Right cardiac atrium (tissue), 5 donors: Measurements from ENCODE around the gene GYG1. TPM values are rescaled to one million over a fixed set of nuclear protein-coding genes. Genes with fewer than 3 reads are reported as not detected.

Experiments used
- ATAC-seq, 2 donors: fragments of 200-7000 bp; cut with Tn5 transposase; one replicate each; pipeline versions ENCODE4 v1.8.0 to v1.9.1; 2020; ENCODE audit warnings: moderate library complexity in 2 of 2, mild to moderate bottlenecking in 1 of 2
- DNase-seq, 3 donors: peaks; one replicate each; pipeline ENCODE4 v3.0.0-alpha.2; 2020
- H3K27ac ChIP-seq: one replicate; pipeline ENCODE4 v1.5.1; 2013; ENCODE audit warnings: mild to moderate bottlenecking, low read length, control low read depth, moderate library complexity
- H3K27me3 ChIP-seq: one replicate; pipeline ENCODE4 v1.6.1; 2013; ENCODE audit not compliant: control insufficient read depth, insufficient read depth
- H3K4me1 ChIP-seq: one replicate; pipeline ENCODE4 v1.6.1; 2013; ENCODE audit warnings: low read length; ENCODE audit not compliant: control insufficient read depth, insufficient read depth
- H3K4me3 ChIP-seq: one replicate; pipeline ENCODE4 v1.5.1; 2013; ENCODE audit warnings: low read length, control low read depth
- H3K9me3 ChIP-seq: one replicate; pipeline ENCODE4 v1.6.1; 2013; ENCODE audit warnings: low read length; ENCODE audit not compliant: control insufficient read depth
- WGBS: extraction: QIAGEN DNeasy Blood & Tissue Kit; methylation state at CpG from one replicate; pipeline ENCODE4 v1.1.7; 2013; 5-methylcytosine and 5-hydroxymethylcytosine counted together
- intact Hi-C, 4 donors: fragments of 100-400 bp; cut with DNase I; formaldehyde crosslinking; loops; one replicate each; pipeline versions ENCODE4 v1.11.0 to v1.14.0; 2022 to 2023
- polyA plus RNA-seq: library from polyadenylated mRNA; stranded (reverse); fragments of 200-250 nt; gene quantifications from one replicate; pipeline ENCODE4 v1.2.3, GENCODE V29; 2013
- total RNA-seq, 4 donors: library from RNA; stranded (reverse); fragmentation: NEBNext Ultra II Directional; extraction: Animal tissue kit (Norgen Biotek cat#: 25700); gene quantifications; one replicate each; pipeline ENCODE4 v1.2.1, GENCODE V29; 2021
- donor health status: healthy with polysubstance abuse.
- donor health status: DM: no; HTN: yes; CAD: no.
- donor health status: DM: no; HTN: no; CAD: no.
- donor health status: DM: no; HTN: yes; CAD: no; lungs with severe emphysema.
- donor health status: DM: yes; HTN: yes; CAD: no.

The GYG1 gene
- total and polyA plus RNA-seq, 5 donors: 98.4 to 144 (median 123) TPM

GRCh38 chr3:149042789-149043386 lies 51.5 kb downstream of the GYG1 start:
- Histone ChIP-seq H3K4me1 (no peaks in the 10 kb centered on the region), H3K4me3 (no peak overlapping the region), H3K9me3 (no peaks in the 10 kb centered on the region), H3K27ac (no peak overlapping the region), H3K27me3 (no peaks in the 10 kb centered on the region)
- ATAC-seq (no peak), DNase-seq (no peak)
- intact Hi-C loops: no loop called here
- WGBS: 70% methylated on average over 1 of the region's 1 CpG

GRCh38 chr3:149044339-149045083 lies 53.2 kb downstream of the GYG1 start:
- H3K4me1 ChIP-seq: no peaks in the 10 kb centered on the region
- no peak for ATAC-seq
- no peaks in the 10 kb centered on the region for H3K27me3 ChIP-seq
- 86% methylated on average over 5 of the region's 5 CpGs for WGBS
- H3K9me3 ChIP-seq: no peaks in the 10 kb centered on the region
- no peak overlapping the region for H3K27ac ChIP-seq
- intact Hi-C loops: no loop called here
- DNase-seq: no peak
- H3K4me3 ChIP-seq: no peak overlapping the region

- 70% methylated on average over 3 of the region's 3 CpGs for WGBS
- ATAC-seq (no peak), DNase-seq (no peak)
- Histone ChIP-seq H3K4me3 (no peak overlapping the region), H3K9me3 (no peaks in the 10 kb centered on the region), H3K4me1 (no peaks in the 10 kb centered on the region), H3K27ac (no peak overlapping the region), H3K27me3 (no peaks in the 10 kb centered on the region)
- intact Hi-C loops: no loop called here
Measured at GRCh38 chr3:149055575-149055974, 64.2 kb downstream of the GYG1 start.

- no peaks in the 10 kb centered on the region for H3K27me3 ChIP-seq
- intact Hi-C loops: no loop called here
- no peaks in the 10 kb centered on the region for H3K4me1 ChIP-seq
- WGBS: 98% methylated on average over 1 of the region's 1 CpG
- H3K4me3 ChIP-seq: no peak overlapping the region
- DNase-seq (no peak), ATAC-seq (no peak)
- H3K27ac ChIP-seq: no peak overlapping the region
- no peaks in the 10 kb centered on the region for H3K9me3 ChIP-seq
Measured at GRCh38 chr3:149058198-149058597, 66.9 kb downstream of the GYG1 start.

- no peaks in the 10 kb centered on the region for H3K9me3 ChIP-seq
- intact Hi-C loops: no loop called here
Measured at GRCh38 chr3:149058602-149059001, 67.3 kb downstream of the GYG1 start.

GRCh38 chr3:149061776-149062175 lies 70.4 kb downstream of the GYG1 start:
- no peak overlapping the region for H3K27ac ChIP-seq
- no peak for ATAC-seq
- WGBS: 68% methylated on average over 2 of the region's 2 CpGs

More at GRCh38 chr3:149058602-149059001, 67.3 kb downstream of the GYG1 start:
- no peak overlapping the region for H3K4me3 ChIP-seq
- no peak overlapping the region for H3K27ac ChIP-seq
- DNase-seq (no peak), ATAC-seq (no peak)
- H3K27me3 ChIP-seq: no peaks in the 10 kb centered on the region
- no peaks in the 10 kb centered on the region for H3K4me1 ChIP-seq
- 96% methylated on average over 1 of the region's 1 CpG for WGBS

GRCh38 chr3:149067883-149068282 lies 76.5 kb downstream of the GYG1 start:
- WGBS: 92% methylated on average over 8 of the region's 8 CpGs
- no peak for ATAC-seq
- H3K27me3 ChIP-seq: no peaks in the 10 kb centered on the region
- no peak for DNase-seq
- H3K4me1 ChIP-seq: no peaks in the 10 kb centered on the region
- H3K4me3 ChIP-seq: no peak overlapping the region
- no peaks in the 10 kb centered on the region for H3K9me3 ChIP-seq
- no peak overlapping the region for H3K27ac ChIP-seq
- intact Hi-C loops: no loop called here

More at GRCh38 chr3:149061776-149062175, 70.4 kb downstream of the GYG1 start:
- H3K9me3 ChIP-seq: no peaks in the 10 kb centered on the region
- no peaks in the 10 kb centered on the region for H3K27me3 ChIP-seq
- no peak overlapping the region for H3K4me3 ChIP-seq
- H3K4me1 ChIP-seq: no peaks in the 10 kb centered on the region
- intact Hi-C loops: no loop called here
- DNase-seq: no peak

Other genes with a start within 250 kb of the GYG1 start
- 1 to 10 TPM in 1 of 4 donors, under 1 TPM in 1, not detected in 2; 0.62 to 2.4 TPM for gene CPB1, start 163.7 kb upstream of the GYG1 start, total RNA-seq
- 0.27 TPM for gene CPB1, start 163.7 kb upstream of the GYG1 start, polyA plus RNA-seq
- 1 to 10 TPM; 1.1 to 2.3 (median 2.0) TPM for gene CPA3, start 126.2 kb upstream of the GYG1 start, total RNA-seq
- gene CPA3, start 126.2 kb upstream of the GYG1 start, polyA plus RNA-seq: 0.11 TPM
- gene HLTF, start 95.0 kb downstream of the GYG1 start, total RNA-seq: 10 to 100 TPM; 23.4 to 33.1 (median 28.2) TPM
- gene HLTF, start 95.0 kb downstream of the GYG1 start, polyA plus RNA-seq: 9.8 TPM
- 1 to 10 TPM; 7.4 to 9.7 (median 7.8) TPM for gene HPS3, start 138.1 kb downstream of the GYG1 start, total RNA-seq
- 4.1 TPM for gene HPS3, start 138.1 kb downstream of the GYG1 start, polyA plus RNA-seq
- 10 to 100 TPM; 11.0 to 31.2 (median 27.5) TPM for gene CP, start 230.3 kb downstream of the GYG1 start, total RNA-seq
- gene CP, start 230.3 kb downstream of the GYG1 start, polyA plus RNA-seq: 14.5 TPM